Neuronal stem cell (in vitro differentiated cells): Measurements from ENCODE around the gene SOBP.

Experiments used
- DNase-seq: peaks from one replicate; pipeline ENCODE4 v3.0.0-alpha.2; 2013; ENCODE audit warnings: low spot score
- H2AFZ ChIP-seq: one replicate; pipeline ENCODE4 v1.6.1; 2013; ENCODE audit warnings: mild to moderate bottlenecking, low read length, inconsistent platforms
- H2AK5ac ChIP-seq: 2 replicates; pipeline ENCODE4 v1.6.1; 2013; ENCODE audit warnings: low read depth, mild to moderate bottlenecking, inconsistent platforms, low read length, moderate library complexity, mixed read lengths
- H2BK120ac ChIP-seq: 2 replicates; pipeline ENCODE4 v1.6.1; 2013; ENCODE audit warnings: low read depth, mild to moderate bottlenecking, inconsistent platforms, low read length, moderate library complexity, mixed read lengths
- H2BK12ac ChIP-seq: one replicate; pipeline ENCODE4 v1.6.1; 2013; ENCODE audit warnings: low read length, inconsistent platforms
- H2BK15ac ChIP-seq: 2 replicates; pipeline ENCODE4 v1.6.1; 2013; ENCODE audit warnings: mild to moderate bottlenecking, low read length, inconsistent platforms, mixed read lengths
- H2BK5ac ChIP-seq: one replicate; pipeline ENCODE4 v1.6.1; 2013; ENCODE audit warnings: inconsistent platforms, mild to moderate bottlenecking, low read length, moderate library complexity
- H3K14ac ChIP-seq: one replicate; pipeline ENCODE4 v1.6.1; 2013; ENCODE audit warnings: low read length, inconsistent platforms
- H3K18ac ChIP-seq: 2 replicates; pipeline ENCODE4 v1.6.1; 2013; ENCODE audit warnings: low read length, inconsistent platforms
- H3K23ac ChIP-seq: 2 replicates; pipeline ENCODE4 v1.6.1; 2013; ENCODE audit warnings: low read depth, mild to moderate bottlenecking, mixed read lengths, low read length, inconsistent platforms; ENCODE audit not compliant: poor library complexity
- H3K27ac ChIP-seq: replicated peaks from 3 replicates; pipeline ENCODE4 v1.5.1; 2013; ENCODE audit warnings: low read length, inconsistent platforms
- H3K27me3 ChIP-seq, 3 experiments: 2 replicates each; pipeline ENCODE4 v1.6.1; 2013; ENCODE audit warnings: low read length in 3 of 3, mild to moderate bottlenecking in 2 of 3, inconsistent platforms in 1 of 3, low read depth in 1 of 3, mixed read lengths in 1 of 3, moderate library complexity in 1 of 3; ENCODE audit not compliant: control insufficient read depth in 3 of 3, insufficient read depth in 3 of 3
- H3K36me3 ChIP-seq, 2 donors: replicated peaks in 1 of 2; 2 replicates each; pipeline ENCODE4 v1.6.1; 2013; ENCODE audit warnings: low read length in 2 of 2; ENCODE audit not compliant: control insufficient read depth in 2 of 2, insufficient read depth in 2 of 2
- H3K4ac ChIP-seq: 2 replicates; pipeline ENCODE4 v1.6.1; 2013; ENCODE audit warnings: inconsistent platforms, mild to moderate bottlenecking, low read length, moderate library complexity
- H3K4me1 ChIP-seq, 2 donors: 1 replicate in 1 of 2; 2 replicates in 1 of 2; pipeline ENCODE4 v1.6.1; 2013; ENCODE audit warnings: low read length in 2 of 2, low read depth in 1 of 2; ENCODE audit not compliant: control insufficient read depth in 2 of 2, insufficient read depth in 1 of 2
- H3K4me2 ChIP-seq: one replicate; pipeline ENCODE4 v1.6.1; 2013; ENCODE audit warnings: mild to moderate bottlenecking, low read length, inconsistent platforms; ENCODE audit not compliant: insufficient read depth, poor library complexity, severe bottlenecking
- H3K4me3 ChIP-seq, 2 donors: 2 replicates each; pipeline ENCODE4 v1.5.1; 2013; ENCODE audit warnings: low read length in 2 of 2, mild to moderate bottlenecking in 2 of 2, inconsistent platforms in 1 of 2, moderate library complexity in 1 of 2
- H3K79me1 ChIP-seq: one replicate; pipeline ENCODE4 v1.6.1; 2013; ENCODE audit warnings: low read depth, mild to moderate bottlenecking, inconsistent platforms, low read length, moderate library complexity
- H3K9ac ChIP-seq: one replicate; pipeline ENCODE4 v1.6.1; 2013; ENCODE audit warnings: mild to moderate bottlenecking, low read depth, low read length, inconsistent platforms; ENCODE audit not compliant: poor library complexity
- H3K9me3 ChIP-seq, 2 donors: replicated peaks in 1 of 2; 2 replicates each; pipeline versions ENCODE3 to v1.6.1; 2013; ENCODE audit warnings: low read length in 2 of 2, mild to moderate bottlenecking in 2 of 2, inconsistent platforms in 1 of 2, low read depth in 1 of 2, mixed read lengths in 1 of 2, moderate library complexity in 1 of 2; ENCODE audit not compliant: control insufficient read depth in 2 of 2, insufficient read depth in 1 of 2
- H4K8ac ChIP-seq: one replicate; pipeline ENCODE4 v1.6.1; 2013; ENCODE audit warnings: low read depth, mild to moderate bottlenecking, inconsistent platforms, low read length, moderate library complexity
- H4K91ac ChIP-seq: one replicate; pipeline ENCODE4 v1.6.1; 2013; ENCODE audit warnings: low read length, low read depth, mild to moderate bottlenecking, inconsistent platforms; ENCODE audit not compliant: poor library complexity
- WGBS, 2 donors: extraction: QIAGEN DNeasy Blood & Tissue Kit; methylation state at CpG; one replicate each; pipeline ENCODE4 v1.1.7; 2013; ENCODE audit warnings: missing lambda C conversion rate in 2 of 2, mixed read lengths in 1 of 2; ENCODE audit not compliant: insufficient read length in 2 of 2, insufficient replicate concordance in 1 of 2; ENCODE audit errors: extremely low coverage in 2 of 2; 5-methylcytosine and 5-hydroxymethylcytosine counted together

SOBP gene

DNA sequence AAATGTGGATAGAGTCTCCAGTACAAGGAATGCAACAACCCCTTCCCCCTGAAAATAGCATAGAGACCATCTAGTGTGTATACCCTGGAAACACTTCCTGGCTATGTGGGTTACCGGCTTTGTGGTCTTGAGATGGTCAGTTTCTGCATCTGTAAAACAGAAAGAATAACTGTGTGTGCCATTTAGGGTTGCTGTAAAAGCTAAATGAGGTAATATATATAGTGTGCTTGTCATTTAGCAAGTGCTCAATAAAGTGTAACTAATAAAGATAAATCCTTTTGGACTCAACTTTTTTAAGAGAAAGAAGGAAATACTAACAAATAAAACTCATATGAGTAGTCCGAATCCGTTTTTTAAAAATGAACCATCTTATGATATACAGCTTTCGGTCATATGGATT, 109.1 kb downstream of the SOBP start:
- Histone ChIP-seq H3K9me3 (no peaks in the 10 kb centered on the region), H3K23ac (no peak overlapping the region), H3K4me2 (no peak overlapping the region), H4K91ac (no peak overlapping the region), H3K18ac (no peak overlapping the region), H3K4me1 (peaks cover 12 to 51% of the 10 kb centered on the region in 2 donors), H2BK15ac (no peak overlapping the region), H3K27ac (no peak overlapping the region), H2AK5ac (no peak overlapping the region), H3K14ac (no peak overlapping the region), H2BK5ac (no peak overlapping the region), H2AFZ (no peak overlapping the region), H3K36me3 (peaks cover 0 to 34% of the 10 kb centered on the region in 2 donors), H2BK120ac (no peak overlapping the region), H3K79me1 (no peaks in the 10 kb centered on the region), H3K4me3 (no peak overlapping the region), H2BK12ac (no peak overlapping the region), H3K9ac (no peak overlapping the region), H3K4ac (no peak overlapping the region), H3K27me3 (no peaks in the 10 kb centered on the region), H4K8ac (no peak overlapping the region)
- no peak for DNase-seq
- no CpG with 5 or more reads among the region's 4 CpGs for WGBS, 2 donors

DNA sequence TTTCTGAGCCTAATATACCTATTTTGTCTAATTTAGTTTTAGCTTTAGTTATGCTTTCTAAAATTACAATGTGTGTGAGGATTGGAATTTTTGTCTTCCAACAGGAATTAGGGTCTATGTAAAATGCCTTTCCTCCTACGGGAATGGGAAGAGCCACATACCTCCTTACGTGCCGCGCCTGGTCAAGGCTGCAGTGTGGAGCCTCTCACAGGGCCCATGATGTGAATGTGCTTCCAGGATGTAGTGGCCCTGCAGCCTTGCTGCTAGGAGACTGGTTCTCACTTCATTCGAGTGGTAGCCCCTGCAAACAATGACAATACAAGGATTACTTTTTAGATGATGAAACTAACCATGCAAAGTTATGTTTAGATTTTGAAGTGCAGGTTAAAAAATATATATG, 110.2 kb downstream of the SOBP start:
- H3K79me1 ChIP-seq: no peaks in the 10 kb centered on the region
- H3K18ac ChIP-seq: no peak overlapping the region
- no peak overlapping the region for H2AFZ ChIP-seq
- H2AK5ac ChIP-seq: no peak overlapping the region
- no peak overlapping the region for H3K4me3 ChIP-seq
- H3K4me1 ChIP-seq: peaks cover 17 to 55% of the 10 kb centered on the region in 2 donors
- H3K27me3 ChIP-seq: no peaks in the 10 kb centered on the region
- DNase-seq: no peak
- H4K91ac ChIP-seq: no peak overlapping the region
- no peak overlapping the region for H3K14ac ChIP-seq
- WGBS, 2 donors: no CpG with 5 or more reads among the region's 5 CpGs
- H2BK120ac ChIP-seq: no peak overlapping the region
- no peak overlapping the region for H3K23ac ChIP-seq
- H2BK5ac ChIP-seq: no peak overlapping the region
- H3K4ac ChIP-seq: no peak overlapping the region
- no peak overlapping the region for H2BK12ac ChIP-seq
- no peak overlapping the region for H3K9ac ChIP-seq
- peaks cover 0 to 23% of the 10 kb centered on the region in 2 donors for H3K36me3 ChIP-seq
- no peak overlapping the region for H2BK15ac ChIP-seq
- no peak overlapping the region for H3K27ac ChIP-seq
- no peaks in the 10 kb centered on the region for H3K9me3 ChIP-seq
- H4K8ac ChIP-seq: no peak overlapping the region
- H3K4me2 ChIP-seq: no peak overlapping the region

DNA sequence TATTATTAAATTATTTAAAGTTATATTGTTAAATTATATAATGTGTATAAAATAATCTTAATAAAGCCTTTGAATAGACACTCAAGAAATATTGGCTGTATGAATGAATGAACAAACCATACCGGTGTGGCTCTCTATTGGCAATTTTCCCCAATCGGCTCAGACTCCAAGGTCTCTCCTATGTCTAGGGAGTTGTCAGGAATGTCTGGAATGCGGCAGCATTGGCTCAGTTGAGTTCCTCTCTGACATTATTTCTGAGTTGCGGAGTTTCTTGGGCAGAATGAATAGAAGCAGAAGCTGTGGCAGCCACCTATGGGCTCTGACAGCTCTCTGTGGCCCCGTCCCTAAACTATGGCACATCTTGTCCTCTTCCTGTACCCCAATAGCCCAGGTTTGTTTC, 111.0 kb downstream of the SOBP start:
- Histone ChIP-seq H2BK12ac (no peak overlapping the region), H2AK5ac (no peak overlapping the region), H2BK5ac (no peak overlapping the region), H2BK15ac (no peak overlapping the region), H3K4me2 (no peak overlapping the region), H3K27me3 (no peaks in the 10 kb centered on the region), H3K9ac (no peak overlapping the region), H3K18ac (no peak overlapping the region), H3K4me3 (no peak overlapping the region), H2BK120ac (no peak overlapping the region), H3K14ac (no peak overlapping the region), H3K23ac (no peak overlapping the region), H3K79me1 (no peaks in the 10 kb centered on the region), H3K27ac (no peak overlapping the region), H4K8ac (no peak overlapping the region), H3K36me3 (peaks cover 0 to 22% of the 10 kb centered on the region in 2 donors), H2AFZ (no peak overlapping the region), H3K4ac (no peak overlapping the region), H4K91ac (no peak overlapping the region), H3K4me1 (peaks cover 19 to 62% of the 10 kb centered on the region in 2 donors), H3K9me3 (no peaks in the 10 kb centered on the region)
- DNase-seq: peak; percentile 59
- no CpG with 5 or more reads among the region's 5 CpGs for WGBS, 2 donors

DNA sequence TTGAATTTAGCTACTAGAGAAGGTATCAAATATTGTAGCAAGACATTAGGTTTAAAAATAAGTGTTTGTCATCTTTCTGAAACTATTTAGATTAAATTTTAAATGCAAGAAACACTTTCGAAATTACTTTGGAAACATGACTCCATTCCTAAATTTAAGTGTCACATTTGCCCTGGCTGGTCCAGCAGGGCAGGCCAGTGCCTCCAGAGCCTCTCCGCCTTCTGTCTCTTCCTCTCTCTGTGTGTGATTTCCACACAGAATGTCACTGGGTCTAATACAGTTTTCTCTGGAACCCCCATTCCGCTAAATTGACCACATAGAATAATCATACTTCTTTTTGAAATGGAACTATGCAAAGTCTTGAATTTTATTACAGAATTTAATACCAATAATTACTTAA, 111.5 kb downstream of the SOBP start:
- no peak overlapping the region for H3K9ac ChIP-seq
- no peaks in the 10 kb centered on the region for H3K79me1 ChIP-seq
- H2AK5ac ChIP-seq: no peak overlapping the region
- H3K27ac ChIP-seq: no peak overlapping the region
- H3K4me1 ChIP-seq: peaks cover 21 to 64% of the 10 kb centered on the region in 2 donors
- no peaks in the 10 kb centered on the region for H3K9me3 ChIP-seq
- no peak overlapping the region for H2AFZ ChIP-seq
- H2BK12ac ChIP-seq: no peak overlapping the region
- H3K18ac ChIP-seq: no peak overlapping the region
- H3K4me2 ChIP-seq: no peak overlapping the region
- no peak overlapping the region for H3K4me3 ChIP-seq
- H3K27me3 ChIP-seq: no peaks in the 10 kb centered on the region
- H3K14ac ChIP-seq: no peak overlapping the region
- peaks cover 0 to 19% of the 10 kb centered on the region in 2 donors for H3K36me3 ChIP-seq
- no peak overlapping the region for H2BK120ac ChIP-seq
- no CpG with 5 or more reads among the region's 3 CpGs for WGBS, 2 donors
- no peak overlapping the region for H2BK15ac ChIP-seq
- DNase-seq: no peak
- no peak overlapping the region for H4K8ac ChIP-seq
- H3K23ac ChIP-seq: no peak overlapping the region
- H4K91ac ChIP-seq: no peak overlapping the region
- H2BK5ac ChIP-seq: no peak overlapping the region
- H3K4ac ChIP-seq: no peak overlapping the region
